GM21360 (cell line): ENCODE results near the gene CACNA2D3.

ENCODE experiments used
- ATAC-seq: cut with Tn5 transposase; IDR thresholded peaks from one replicate; pipeline ENCODE4 v1.9.1; 2021; ENCODE audit warnings: mild to moderate bottlenecking, moderate library complexity; ENCODE audit not compliant: unreplicated experiment

Gene CACNA2D3

DNA sequence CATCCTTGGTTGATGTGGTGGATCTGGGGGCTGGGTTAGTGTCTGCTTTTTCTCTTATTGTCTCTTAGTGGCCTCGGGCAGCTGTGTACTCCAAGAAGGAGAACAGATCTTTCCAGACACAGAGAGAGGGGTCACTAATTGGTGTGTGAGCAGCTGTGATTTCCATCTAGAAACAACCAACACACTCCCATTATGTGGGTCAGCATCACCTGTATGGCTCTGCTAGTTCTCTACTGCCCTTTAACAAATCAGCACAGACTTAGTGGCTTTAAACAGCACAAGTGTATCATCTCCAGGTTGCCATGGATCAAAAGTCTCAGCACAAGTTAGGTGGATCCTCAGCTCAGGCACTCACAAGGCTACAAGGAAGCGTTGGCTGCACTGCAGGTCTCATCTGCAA, 648.7 kb downstream of the CACNA2D3 start:
- ATAC-seq: no peak

DNA sequence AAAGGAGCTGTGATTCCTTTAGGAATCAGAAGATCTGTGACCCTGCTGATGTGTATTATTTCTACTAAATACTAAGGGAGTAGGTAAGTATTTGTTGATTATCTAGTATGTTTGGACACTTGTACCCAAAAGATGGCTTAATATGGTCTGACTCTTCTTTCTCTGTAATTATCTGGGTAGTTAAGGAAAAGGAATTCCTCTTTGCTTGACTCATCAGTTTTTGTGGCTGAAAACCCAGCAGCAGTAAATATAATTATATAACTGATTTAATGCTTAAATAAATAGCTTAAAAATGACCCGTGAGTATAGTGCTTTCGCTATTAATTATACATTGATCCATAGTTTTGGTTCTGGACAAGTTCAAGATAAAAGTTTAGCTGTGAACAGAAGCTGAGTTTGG, 649.7 kb downstream of the CACNA2D3 start:
- ATAC-seq: no peak

DNA sequence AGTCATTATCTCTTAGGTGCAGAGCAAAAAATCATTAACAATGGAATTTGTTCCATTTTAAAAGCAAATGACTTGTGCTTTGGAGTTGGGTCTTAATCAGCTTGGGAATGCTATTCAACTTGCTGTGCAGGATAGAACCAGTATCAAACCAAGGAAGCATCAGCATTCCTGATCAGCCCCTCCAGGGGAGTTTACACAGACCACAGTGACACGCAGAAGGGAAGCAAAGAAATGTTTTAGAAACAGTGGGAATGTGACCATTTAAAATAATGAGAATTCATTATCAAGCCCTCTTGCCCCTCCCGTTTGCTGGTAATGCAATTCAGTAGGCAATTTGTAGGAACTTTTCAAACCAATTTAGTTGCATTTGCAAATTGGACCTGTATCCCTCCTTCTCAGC, 650.4 kb downstream of the CACNA2D3 start:
- ATAC-seq: no peak

DNA sequence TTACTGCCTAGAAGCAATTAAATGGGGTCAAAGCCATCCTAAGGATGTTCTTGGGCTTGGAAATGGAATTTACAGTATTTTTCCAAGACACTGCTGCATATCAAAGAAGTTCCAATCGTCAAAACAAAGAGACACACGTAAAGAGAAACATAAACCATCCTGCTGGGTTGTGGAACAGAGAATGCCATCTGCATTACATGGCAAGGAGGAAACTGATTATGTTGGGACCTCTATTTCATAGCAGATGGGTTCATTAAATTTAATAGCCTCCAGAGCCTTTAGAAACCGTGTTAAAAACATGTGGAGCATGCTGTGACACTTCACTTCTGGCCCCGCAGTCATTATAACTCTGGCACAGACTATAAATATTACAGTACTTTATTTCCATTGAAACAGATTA, 650.9 kb downstream of the CACNA2D3 start:
- ATAC-seq: no peak

DNA sequence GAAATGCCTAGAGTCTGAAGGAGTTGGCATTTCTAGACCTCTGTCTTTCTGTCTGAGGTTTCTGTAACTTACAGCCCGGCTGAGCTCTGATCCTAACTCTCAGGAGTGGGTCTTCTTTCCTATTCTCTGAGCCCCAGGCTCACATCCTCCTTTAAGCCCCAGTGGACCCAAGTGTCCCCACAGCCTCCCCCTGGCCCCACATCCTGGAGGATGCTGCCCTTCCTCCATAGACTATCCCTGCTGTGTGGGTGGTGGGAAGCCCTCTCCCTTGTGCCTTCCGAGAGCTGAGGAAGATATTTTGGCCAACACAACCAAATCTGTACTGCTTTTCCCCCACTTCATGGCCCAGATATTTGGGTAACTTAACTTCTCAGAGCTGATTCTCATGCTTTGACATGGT, 654.2 kb downstream of the CACNA2D3 start:
- ATAC-seq: no peak

DNA sequence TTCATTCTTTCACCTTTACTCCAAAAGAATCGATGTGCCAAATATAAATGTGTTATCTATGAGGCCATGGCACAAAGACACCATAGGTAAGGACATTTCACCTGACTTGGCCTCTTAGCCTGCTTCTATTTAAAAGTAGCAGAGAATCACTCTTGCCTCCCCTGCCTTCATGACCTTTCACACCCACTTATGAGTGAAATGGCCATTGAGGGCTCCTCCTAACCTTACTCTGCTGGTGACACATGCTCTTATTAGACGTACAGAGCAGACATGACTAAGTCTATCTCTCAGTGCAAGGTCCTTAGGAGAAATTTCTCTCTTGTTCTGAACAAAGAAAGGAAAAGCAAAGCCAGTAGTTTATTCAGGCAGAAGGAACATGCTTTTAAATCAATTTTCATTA, 654.8 kb downstream of the CACNA2D3 start:
- ATAC-seq: no peak

DNA sequence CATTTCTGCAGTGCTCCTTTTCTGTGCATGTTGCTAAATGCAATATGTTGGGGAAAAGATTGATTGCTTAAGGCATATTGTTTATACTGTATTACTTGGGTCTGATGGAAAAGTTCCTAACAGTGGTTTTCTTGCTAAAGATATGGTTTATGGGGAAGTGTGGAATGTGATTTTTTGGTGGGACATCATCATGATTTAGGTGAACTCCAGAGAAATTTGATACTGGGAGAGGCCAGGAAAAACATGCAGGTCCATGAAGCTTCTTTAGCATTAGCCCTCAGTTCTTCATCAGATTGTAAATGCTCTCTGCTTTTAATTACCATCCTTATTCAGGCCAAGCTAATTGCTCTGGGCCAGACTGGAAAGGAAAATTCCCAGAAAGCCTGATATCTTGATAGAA, 658.0 kb downstream of the CACNA2D3 start:
- no peak for ATAC-seq

DNA sequence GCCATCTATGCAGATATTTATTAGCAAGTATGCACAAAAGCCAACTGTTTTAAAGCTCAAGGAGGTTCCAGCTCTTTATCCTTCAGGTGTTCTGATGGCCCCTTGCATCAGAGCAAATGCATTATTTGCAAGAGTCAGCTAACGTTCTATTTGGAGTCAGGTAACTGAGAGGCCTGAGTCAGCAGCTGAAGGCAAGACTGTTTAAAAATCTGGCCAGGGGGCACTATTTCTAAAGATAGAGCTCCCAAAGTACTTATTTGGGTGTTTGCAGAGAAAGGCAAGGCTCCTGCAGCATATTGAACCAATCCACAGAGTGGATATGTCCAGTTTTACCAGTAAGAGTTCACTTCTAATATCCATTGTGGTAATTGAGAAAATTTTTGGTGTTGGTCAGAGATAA, 659.4 kb downstream of the CACNA2D3 start:
- ATAC-seq: no peak

DNA sequence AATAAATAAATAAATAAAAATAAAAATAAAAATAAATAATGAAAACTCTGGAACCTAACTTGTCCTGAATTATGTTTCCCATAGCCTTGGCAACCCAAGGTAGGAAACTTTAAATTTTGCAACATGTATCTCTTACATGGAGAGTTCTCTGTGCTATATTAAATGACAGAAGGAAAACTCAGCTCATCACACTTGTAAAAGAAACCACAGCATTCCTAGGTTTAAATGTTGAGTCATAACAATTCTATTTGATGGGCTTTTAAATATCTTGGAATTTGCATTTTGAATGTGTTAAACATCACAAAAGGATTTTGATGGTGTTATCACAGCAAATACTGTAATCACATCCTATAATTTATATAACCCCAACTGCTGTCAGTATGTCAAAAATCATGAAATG, 661.3 kb downstream of the CACNA2D3 start:
- ATAC-seq: no peak

DNA sequence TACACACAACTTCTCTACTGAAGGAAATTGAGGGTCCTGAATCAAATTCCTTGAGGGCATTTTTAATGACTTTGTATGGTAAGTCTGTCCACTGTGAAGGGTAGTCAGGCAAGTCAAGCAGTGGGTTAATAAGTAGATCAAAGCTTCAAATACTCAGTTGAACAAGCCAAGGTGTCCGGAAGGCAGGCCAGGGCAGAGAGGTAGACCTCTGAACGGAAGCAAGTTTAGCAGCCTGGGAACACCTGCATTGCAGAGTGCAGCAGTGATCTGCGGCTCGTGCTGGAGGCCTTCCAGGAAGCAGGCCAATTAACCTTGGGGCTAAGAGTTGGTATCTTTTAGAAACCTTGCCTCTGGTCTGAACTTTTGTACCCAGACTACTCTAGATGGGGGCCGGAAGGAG, 661.7 kb downstream of the CACNA2D3 start:
- ATAC-seq: no peak

DNA sequence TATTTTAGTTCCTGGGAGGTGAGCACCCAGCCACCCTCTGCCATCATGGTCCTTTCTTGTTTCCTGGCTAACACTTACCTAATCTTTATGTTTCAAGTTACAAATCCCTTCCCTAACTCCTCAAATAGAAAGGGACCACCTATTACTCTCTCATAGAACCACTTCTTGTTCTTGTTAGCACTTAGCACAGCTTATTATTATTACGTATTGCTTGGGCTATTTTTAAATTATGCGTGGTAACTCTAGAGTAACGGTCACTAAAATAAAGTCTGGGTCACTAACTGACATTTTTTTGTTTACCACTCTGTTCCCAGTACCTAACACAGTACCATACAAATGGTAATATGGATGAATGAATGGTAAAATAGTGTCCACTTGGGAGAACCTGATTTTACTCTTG, 663.6 kb downstream of the CACNA2D3 start:
- no peak for ATAC-seq

DNA sequence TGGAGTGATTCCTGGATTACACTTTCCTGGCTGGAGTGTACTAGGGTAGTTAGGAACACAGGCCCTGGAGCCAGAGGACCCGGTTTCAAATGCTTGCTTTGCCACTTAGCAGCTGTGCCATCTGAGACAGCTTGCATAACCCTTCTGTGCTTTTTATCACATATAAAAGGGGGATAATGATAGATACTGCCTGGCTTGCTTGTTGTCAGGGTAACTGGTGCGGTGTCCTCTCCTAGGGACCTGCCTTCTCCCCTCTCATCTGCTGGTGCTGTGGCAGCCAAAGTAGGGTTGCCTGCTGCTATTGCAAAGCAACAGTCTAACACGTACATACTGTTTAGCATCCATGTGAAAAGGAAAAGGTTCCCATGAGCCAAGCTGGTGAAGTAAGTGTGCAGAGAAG, 667.7 kb downstream of the CACNA2D3 start:
- no peak for ATAC-seq

DNA sequence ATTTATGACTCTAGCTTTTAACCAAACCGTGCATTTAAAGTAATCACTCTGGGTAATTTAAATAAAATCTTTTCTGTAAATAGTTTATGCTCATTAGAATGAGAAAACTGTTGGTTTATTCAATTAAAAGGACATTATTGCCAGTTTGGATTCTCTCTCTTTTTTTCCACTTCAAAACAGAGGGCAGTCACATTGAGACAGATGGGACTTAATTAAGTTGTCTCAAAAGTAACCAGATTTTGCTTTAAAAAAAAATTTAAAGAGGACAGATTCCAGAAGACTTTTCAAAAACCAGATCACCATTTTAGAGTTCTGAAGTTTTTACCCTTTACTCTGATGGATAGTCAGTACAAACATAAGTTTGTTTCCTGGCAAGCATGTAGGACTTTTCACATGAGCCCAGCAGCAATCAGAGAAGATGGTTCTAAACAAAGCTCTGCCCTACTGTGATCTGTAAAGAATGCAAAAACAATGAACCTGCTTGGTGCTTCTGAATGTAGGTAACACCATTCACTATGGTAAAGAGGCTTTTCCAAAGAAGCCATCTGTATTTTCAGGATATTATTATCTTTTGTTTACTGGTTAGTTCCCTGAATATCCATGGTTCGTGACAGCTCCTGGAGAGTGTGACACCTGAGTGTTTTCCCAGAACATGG, 669.3 kb downstream of the CACNA2D3 start:
- ATAC-seq: no peak

DNA sequence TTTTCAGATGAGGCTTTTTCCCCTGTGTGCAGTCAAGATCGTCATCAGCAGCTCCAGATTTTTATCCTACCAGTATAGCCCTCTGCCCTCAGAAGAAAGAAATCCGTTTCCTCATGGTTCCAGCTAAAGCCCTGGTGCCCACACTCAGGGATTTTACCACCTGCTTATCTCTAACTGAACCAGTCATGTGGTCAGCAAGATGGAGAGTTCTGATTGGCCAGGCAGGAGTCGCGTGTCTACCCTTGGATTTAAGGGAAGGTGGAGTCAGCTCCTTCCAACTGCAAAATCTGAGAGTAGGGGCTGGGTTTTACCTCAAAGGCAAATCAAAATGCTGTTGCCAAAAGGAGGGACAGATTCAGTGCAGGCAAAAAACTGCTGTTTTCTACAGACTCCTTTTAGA, 670.2 kb downstream of the CACNA2D3 start:
- no peak for ATAC-seq

DNA sequence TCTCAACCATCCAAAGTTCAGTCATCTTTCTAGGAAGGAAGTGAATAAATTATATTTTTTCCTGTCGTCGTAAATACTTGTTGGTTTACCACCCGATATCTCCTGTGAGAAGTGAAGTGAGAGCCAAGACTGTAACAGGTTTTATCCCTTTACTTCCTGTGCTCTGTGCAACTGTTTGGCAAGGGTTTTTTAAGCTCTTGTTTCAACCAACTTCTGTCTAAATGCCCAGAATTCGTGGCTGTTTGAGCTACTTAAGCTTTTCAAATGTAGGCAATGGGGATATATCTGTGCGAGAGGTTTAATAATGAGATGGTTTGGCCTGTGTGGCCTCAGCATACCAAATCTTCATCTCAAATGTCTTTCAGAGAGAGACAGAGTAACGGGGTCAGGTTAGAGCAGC, 670.8 kb downstream of the CACNA2D3 start:
- ATAC-seq: no peak

DNA sequence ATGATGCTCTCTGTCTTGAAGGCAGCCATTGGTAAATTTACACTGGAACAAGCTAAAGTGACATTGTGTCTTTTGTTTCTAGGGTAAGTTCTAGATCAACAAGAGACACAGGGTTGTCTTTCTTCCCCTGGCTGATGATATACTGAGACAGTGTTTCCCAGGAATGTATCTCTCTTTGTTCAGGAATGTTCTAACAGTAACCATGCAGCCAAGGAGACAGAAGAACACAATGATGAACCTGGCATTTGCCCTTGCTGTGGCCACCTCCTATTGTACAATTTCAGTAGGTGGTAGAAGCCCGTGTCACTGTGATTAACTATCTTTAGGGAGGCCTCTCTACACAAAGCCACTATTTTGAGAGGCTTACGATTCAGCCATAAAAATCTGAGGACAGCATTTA, 674.8 kb downstream of the CACNA2D3 start:
- ATAC-seq: no peak

DNA sequence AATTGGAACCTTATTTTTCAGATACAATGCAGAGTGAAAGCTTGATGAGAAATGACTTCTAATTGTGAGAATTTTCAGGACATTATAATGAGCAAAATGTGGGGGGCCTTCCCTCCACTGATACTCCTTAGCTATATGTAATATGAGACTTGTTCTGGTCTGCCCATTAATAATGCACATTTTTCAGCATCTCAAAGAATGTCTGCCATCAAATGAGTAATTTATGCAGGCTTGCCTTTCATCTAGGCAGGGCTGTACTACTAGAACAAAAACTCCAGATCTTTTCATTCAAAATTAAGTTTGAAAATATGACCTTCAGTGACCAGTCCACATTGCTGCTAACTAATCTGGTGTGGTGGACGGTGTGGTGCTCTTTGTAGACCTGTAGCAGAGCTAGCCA, 678.1 kb downstream of the CACNA2D3 start:
- no peak for ATAC-seq

DNA sequence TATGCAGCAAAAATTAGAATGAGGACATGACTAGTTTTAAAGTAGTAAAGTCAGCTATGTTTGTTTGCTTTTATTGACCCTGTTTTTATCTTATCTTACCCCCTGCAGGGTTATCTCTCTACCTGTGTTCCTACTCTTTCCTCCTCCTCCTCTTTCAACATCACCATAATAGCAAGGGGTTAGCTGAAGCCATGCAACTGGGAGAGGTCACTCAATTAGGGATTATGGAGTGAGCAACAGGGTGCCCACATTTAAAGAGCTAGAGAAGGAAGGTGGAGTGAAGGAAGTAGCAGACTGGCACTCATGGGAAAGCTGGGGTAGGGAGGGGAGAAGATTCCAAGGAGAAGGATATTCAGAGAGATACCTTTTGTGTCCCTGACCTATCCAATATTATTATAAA, 679.6 kb downstream of the CACNA2D3 start:
- no peak for ATAC-seq

DNA sequence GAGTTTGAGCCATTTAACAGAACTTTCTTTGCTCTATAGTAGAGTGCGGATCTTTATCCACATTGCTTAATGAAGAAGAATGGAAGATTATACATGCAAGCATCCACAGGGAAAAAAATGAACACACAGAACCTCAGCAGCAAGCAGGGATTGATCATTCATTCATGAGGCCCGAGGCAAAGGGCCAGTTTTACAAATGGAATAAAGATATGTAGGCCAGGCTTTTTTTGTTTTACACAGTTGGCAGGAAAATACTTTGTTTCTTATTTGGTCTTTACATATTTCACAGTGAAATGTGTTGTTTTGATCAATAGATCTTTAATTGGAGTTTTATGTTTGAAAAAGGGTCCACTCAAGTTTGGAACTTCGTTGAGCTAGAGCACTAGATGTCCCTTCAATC, 688.0 kb downstream of the CACNA2D3 start:
- no peak for ATAC-seq

DNA sequence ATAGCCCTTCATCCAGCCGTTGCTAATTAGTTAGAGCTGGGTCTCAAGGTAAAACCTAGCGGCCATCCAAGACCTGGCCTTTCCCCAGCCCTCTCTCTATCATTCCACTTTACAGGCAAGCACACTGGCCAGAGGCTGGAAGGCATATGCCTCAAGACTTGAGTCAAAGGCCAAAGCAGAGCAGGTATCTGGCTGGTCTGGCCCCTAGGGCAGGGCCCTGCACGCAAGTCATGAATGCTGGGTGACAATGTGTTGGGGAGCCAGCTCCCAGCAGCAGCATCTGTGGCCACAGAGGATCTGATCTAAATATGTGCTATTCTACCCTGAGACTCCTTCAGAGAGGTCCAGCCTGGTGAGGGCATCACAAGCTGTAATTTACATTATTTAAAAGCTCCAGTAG, 691.9 kb downstream of the CACNA2D3 start:
- no peak for ATAC-seq

DNA sequence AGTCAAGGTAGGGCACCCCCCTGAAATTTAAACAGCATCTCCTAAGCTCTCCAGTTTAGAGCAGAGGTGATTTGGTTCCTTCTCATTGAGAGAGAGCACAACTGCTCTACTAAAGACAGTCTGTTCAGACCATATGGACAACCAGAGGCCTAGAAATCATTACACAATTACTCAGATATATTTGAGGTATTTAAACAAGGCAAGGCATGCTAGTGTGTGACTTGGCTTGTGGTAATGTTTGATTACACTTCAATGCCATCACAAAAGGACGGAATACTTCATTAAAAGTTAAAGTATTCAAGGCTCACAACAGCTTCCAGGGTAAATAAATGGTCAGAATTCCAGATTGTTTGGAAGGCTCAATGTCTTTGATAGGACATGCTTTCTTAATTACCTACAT, 695.3 kb downstream of the CACNA2D3 start:
- no peak for ATAC-seq

DNA sequence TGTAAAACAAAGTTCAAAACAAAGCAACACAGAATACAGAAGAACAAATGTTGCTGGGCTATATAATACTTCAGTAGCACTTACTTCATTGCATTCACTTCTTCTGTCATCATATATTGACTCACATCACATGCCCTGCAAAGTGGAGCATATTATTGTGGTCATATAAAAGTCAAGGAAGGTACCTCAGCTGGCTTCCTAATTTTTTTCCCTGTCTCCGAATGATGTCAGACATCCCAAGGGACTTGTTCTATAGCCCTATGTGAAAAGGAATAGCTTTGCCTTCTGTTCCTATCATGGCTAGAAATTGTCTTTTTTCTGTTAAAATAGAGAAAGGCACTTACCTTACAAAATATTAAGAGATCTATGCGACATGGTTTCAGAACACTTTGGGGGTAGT, 696.1 kb downstream of the CACNA2D3 start:
- ATAC-seq: no peak

DNA sequence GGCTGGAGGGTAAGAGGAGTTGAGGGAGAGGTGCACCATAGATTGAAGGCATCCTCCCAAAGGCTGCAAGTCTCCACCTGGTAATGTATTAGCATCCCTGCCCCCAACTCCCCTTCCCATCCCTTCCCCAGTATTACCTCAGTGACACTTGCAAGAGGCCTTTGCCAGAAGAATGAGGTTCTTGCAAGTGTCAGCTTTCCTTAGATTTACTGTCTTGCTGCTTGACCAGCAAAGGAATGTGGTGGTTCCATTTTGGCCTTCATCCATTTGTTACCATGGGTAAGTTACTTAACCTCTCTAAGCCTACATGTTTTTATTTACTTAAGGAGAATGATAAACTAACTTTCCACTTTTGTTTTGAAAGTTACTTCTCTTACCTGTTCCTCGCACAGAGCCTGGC, 696.6 kb downstream of the CACNA2D3 start:
- ATAC-seq: no peak

DNA sequence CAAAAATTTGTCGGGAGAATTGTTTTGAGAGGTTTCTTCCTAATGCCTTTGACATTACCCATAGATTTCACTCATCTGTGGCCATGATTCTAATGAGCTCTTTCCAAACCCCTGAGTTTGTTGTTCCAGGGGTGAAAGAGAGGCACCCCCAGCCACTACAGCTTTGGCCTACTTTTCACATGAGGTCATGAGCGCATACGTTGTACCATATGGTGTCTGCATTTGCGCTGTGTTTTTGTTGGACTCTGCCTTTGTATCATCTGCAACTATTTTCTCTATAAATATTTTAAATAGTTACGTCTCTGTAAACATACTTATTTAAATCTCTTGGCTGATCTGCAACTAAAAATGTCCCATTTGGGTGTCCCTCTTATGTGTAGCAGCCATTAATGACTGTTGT, 697.6 kb downstream of the CACNA2D3 start:
- ATAC-seq: no peak
